ENCODE results near the gene WAC. TPM values are rescaled to one million over a fixed set of nuclear protein-coding genes. Genes with fewer than 3 reads are reported as not detected.

The WAC gene
- polyA plus RNA-seq, 1 of the 3 experiments (the other 2 are of a cell fraction), result 31.1 TPM

DNA sequence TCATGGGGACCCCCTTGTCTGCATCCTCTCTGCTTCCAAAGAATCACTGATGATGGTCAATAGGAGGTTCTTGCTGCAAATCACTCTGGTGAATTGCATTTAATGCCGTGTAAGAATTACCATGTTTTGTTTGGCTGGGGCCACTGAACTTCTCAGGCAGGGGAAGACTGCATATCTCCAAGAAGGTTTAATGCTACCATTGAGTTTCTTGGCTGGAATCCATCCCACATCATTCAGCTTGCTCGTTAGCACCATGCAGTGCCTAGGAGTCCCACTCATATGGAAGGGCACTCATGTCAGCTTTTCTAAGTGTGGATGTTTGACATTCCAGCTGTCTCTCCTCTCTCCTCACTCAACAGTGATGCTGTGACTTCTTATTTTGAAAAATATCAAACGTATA, 94.2 kb downstream of the WAC start:
- CTCF ChIA-PET, result interaction anchor here (0.9 to 3.6 kb wide), 7 partner anchors 14 to 730 kb away, joined by 3 to 23 read pairs (median 7); no protein-coding TSS in a partner anchor
- Histone ChIP-seq H3K36me3 (replicated peaks in 1 of 2; ENCODE audit: control insufficient read depth in 1 of 2, insufficient read depth in 2 of 2, low read length in 1 of 2) (peaks cover 4 to 7% of the 10 kb centered on the region in 2 experiments), H3K4me3 (ENCODE audit: low read depth in 2 of 2, low read length in 1 of 2) (no peak overlapping the region), H2AFZ (ENCODE audit: low read depth) (no peak overlapping the region), H4K20me1 (ENCODE audit: insufficient read depth) (no peaks in the 10 kb centered on the region), H3K4me2 (no peak overlapping the region), H3K27ac (ENCODE audit: low read depth in 2 of 2, low read length in 1 of 2) (no peak overlapping the region), H3K27me3 (ENCODE audit: insufficient read depth) (no peaks in the 10 kb centered on the region; the same call in 1 of the 2 replicates), H3K9me2 (no peaks in the 10 kb centered on the region), H3K9ac (no peak overlapping the region), H3F3A (replicated peaks; ENCODE audit: insufficient read depth) (peaks cover 18% of the 10 kb centered on the region), H3K79me2 (ENCODE audit: insufficient read depth) (no peaks in the 10 kb centered on the region), H3K9me3 (no peaks in the 10 kb centered on the region), H3K4me1 (ENCODE audit: control insufficient read depth in 1 of 2, insufficient read depth in 2 of 2, low read depth in 1 of 2, low read length in 1 of 2) (no peaks in the 10 kb centered on the region)
- 75% methylated on average over 3 of the region's 3 CpGs for WGBS (ENCODE audit: low lambda C conversion rate)
- DNase-seq, result no peak
- POLR2A ChIA-PET, result no interaction called here
- TF ChIP-seq MEF2A (IDR thresholded peaks at IDR 0.05; ENCODE audit: borderline replicate concordance, low read depth) (no peak), SIN3A (IDR thresholded peaks at IDR 0.05; ENCODE audit: borderline replicate concordance, low read depth, low read length) (no peak), YY1 (IDR thresholded peaks at IDR 0.05; ENCODE audit: low read depth) (no peak), FOSL2 (IDR thresholded peaks at IDR 0.05; ENCODE audit: borderline replicate concordance, low read depth) (no peak), SMC3 (IDR thresholded peaks at IDR 0.05; ENCODE audit: low read depth, low read length) (no peak), TAF1 (IDR thresholded peaks at IDR 0.05; ENCODE audit: borderline replicate concordance, low read depth, low read length) (no peak), GABPA (IDR thresholded peaks at IDR 0.05; ENCODE audit: low read depth) (no peak), RFX5 (IDR thresholded peaks at IDR 0.05; ENCODE audit: low read length) (no peak), GATA2 (CRISPR knock-in tag; IDR thresholded peaks at IDR 0.05) (no peak), ELF1 (IDR thresholded peaks at IDR 0.05) (no peak), JUND (IDR thresholded peaks at IDR 0.05) (no peak), FOXM1 (IDR thresholded peaks at IDR 0.05; ENCODE audit: low read depth) (no peak), MXI1 (IDR thresholded peaks at IDR 0.05; ENCODE audit: low read depth, low read length) (no peak), FOXJ3 (CRISPR knock-in tag; IDR thresholded peaks at IDR 0.05) (no peak)
- TF ChIP-seq, protein P1, sequence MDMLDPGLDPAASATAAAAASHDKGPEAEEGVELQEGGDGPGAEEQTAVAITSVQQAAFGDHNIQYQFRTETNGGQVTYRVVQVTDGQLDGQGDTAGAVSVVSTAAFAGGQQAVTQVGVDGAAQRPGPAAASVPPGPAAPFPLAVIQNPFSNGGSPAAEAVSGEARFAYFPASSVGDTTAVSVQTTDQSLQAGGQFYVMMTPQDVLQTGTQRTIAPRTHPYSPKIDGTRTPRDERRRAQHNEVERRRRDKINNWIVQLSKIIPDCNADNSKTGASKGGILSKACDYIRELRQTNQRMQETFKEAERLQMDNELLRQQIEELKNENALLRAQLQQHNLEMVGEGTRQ (IDR thresholded peaks at IDR 0.05; ENCODE audit: borderline replicate concordance, low read depth, low read length), result no peak
- TF ChIP-seq, protein P2, sequence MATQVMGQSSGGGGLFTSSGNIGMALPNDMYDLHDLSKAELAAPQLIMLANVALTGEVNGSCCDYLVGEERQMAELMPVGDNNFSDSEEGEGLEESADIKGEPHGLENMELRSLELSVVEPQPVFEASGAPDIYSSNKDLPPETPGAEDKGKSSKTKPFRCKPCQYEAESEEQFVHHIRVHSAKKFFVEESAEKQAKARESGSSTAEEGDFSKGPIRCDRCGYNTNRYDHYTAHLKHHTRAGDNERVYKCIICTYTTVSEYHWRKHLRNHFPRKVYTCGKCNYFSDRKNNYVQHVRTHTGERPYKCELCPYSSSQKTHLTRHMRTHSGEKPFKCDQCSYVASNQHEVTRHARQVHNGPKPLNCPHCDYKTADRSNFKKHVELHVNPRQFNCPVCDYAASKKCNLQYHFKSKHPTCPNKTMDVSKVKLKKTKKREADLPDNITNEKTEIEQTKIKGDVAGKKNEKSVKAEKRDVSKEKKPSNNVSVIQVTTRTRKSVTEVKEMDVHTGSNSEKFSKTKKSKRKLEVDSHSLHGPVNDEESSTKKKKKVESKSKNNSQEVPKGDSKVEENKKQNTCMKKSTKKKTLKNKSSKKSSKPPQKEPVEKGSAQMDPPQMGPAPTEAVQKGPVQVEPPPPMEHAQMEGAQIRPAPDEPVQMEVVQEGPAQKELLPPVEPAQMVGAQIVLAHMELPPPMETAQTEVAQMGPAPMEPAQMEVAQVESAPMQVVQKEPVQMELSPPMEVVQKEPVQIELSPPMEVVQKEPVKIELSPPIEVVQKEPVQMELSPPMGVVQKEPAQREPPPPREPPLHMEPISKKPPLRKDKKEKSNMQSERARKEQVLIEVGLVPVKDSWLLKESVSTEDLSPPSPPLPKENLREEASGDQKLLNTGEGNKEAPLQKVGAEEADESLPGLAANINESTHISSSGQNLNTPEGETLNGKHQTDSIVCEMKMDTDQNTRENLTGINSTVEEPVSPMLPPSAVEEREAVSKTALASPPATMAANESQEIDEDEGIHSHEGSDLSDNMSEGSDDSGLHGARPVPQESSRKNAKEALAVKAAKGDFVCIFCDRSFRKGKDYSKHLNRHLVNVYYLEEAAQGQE (IDR thresholded peaks at IDR 0.05; ENCODE audit: low read depth, low read length), result no peak
- TF ChIP-seq, protein P3, sequence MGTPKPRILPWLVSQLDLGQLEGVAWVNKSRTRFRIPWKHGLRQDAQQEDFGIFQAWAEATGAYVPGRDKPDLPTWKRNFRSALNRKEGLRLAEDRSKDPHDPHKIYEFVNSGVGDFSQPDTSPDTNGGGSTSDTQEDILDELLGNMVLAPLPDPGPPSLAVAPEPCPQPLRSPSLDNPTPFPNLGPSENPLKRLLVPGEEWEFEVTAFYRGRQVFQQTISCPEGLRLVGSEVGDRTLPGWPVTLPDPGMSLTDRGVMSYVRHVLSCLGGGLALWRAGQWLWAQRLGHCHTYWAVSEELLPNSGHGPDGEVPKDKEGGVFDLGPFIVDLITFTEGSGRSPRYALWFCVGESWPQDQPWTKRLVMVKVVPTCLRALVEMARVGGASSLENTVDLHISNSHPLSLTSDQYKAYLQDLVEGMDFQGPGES (IDR thresholded peaks at IDR 0.05; ENCODE audit: low read depth, low read length), result no peak

All from SK-N-SH (cell line).